Thymus (tissue), 11 donors: ENCODE results near the gene PRR15L. TPM values are rescaled to one million over a fixed set of nuclear protein-coding genes. Genes with fewer than 3 reads are reported as not detected.

Experiments used
- DNase-seq, 9 donors: peaks; one replicate each; pipeline ENCODE4 v3.0.0-alpha.2; 2013; ENCODE audit warnings: low spot score in 9 of 9, low read depth in 6 of 9, missing footprints in 1 of 9
- H3K27ac ChIP-seq, 2 donors: one replicate each; pipeline ENCODE4 v1.5.1; 2013; ENCODE audit warnings: control low read depth in 1 of 2, low read depth in 1 of 2, low read length in 1 of 2, mild to moderate bottlenecking in 1 of 2, moderate library complexity in 1 of 2
- H3K27me3 ChIP-seq, 2 donors: one replicate each; pipeline ENCODE4 v1.5.1; 2013; ENCODE audit warnings: low read length in 1 of 2; ENCODE audit not compliant: control insufficient read depth in 2 of 2, insufficient read depth in 1 of 2
- H3K36me3 ChIP-seq, 2 donors: one replicate each; pipeline ENCODE4 v1.5.1; 2013; ENCODE audit warnings: low read length in 1 of 2, mild to moderate bottlenecking in 1 of 2, moderate library complexity in 1 of 2; ENCODE audit not compliant: control insufficient read depth in 2 of 2, insufficient read depth in 2 of 2
- H3K4me1 ChIP-seq, 2 donors: one replicate each; pipeline ENCODE4 v1.5.1; 2013; ENCODE audit warnings: low read length in 2 of 2; ENCODE audit not compliant: control insufficient read depth in 2 of 2, insufficient read depth in 2 of 2
- H3K4me3 ChIP-seq, 2 donors: one replicate each; pipeline ENCODE4 v1.5.1; 2013; ENCODE audit warnings: low read length in 2 of 2, control low read depth in 1 of 2, mild to moderate bottlenecking in 1 of 2
- H3K9me3 ChIP-seq, 2 donors: one replicate each; pipeline ENCODE4 v1.5.1; 2013; ENCODE audit warnings: low read length in 1 of 2, mild to moderate bottlenecking in 1 of 2; ENCODE audit not compliant: control insufficient read depth in 2 of 2, insufficient read depth in 1 of 2
- WGBS: extraction: QIAGEN DNeasy Blood & Tissue Kit; methylation state at CpG from one replicate; pipeline ENCODE4 v1.1.7; 2013; 5-methylcytosine and 5-hydroxymethylcytosine counted together
- polyA plus RNA-seq: library from polyadenylated mRNA; stranded (reverse); fragments of 200-250 nt; gene quantifications from one replicate; pipeline ENCODE4 v1.2.3, GENCODE V29; 2013
- total RNA-seq: library from RNA; stranded (reverse); fragments of 120-200 nt; gene quantifications from one replicate; pipeline ENCODE4 v1.2.4, GENCODE V29; 2013
- donor health status: healthy.

PRR15L gene
- total and polyA plus RNA-seq, 2 donors, result 0.38 to 1.9 TPM

DNA sequence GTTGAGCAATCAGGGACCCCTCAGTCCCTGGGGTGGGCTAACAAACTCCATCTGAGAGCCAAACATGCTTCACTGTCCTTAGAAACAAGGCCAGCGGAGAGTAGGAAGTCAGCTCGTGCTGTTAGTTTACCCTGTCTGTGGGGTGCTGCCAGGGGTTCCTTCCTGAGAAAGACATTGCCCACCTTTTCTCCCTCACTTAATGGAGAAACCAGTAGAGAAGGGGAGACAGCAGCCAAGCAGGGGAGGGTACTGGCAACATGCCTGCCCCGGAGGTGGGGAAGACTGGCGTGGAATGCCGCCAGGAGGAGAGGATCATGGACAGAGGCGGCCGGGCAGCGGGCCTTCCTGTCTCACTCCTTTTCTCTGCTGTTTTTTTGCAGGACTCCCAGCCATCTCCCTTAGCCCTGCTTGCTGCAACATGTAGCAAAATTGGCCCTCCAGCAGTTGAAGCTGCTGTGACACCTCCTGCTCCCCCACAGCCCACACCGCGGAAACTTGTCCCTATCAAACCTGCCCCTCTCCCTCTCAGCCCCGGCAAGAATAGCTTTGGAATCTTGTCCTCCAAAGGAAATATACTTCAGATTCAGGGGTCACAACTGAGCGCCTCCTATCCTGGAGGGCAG lies 41.8 kb downstream of the PRR15L start:
- no peak overlapping the region for H3K27ac ChIP-seq
- no peak for DNase-seq
- no peaks in the 10 kb centered on the region for H3K9me3 ChIP-seq
- peaks cover 0 to 4% of the 10 kb centered on the region in 2 donors for H3K4me1 ChIP-seq
- no peak overlapping the region for H3K4me3 ChIP-seq
- no peaks in the 10 kb centered on the region for H3K27me3 ChIP-seq
- H3K36me3 ChIP-seq, result peaks cover 30 to 36% of the 10 kb centered on the region in 2 donors
- WGBS, result 97% methylated on average over 12 of the region's 12 CpGs

GRCh38 chr17:47914306-47914948 lies 43.3 kb downstream of the PRR15L start:
- H3K4me1 ChIP-seq, result peaks cover 0 to 4% of the 10 kb centered on the region in 2 donors
- H3K9me3 ChIP-seq, result no peaks in the 10 kb centered on the region
- 22% methylated on average over 4 of the region's 4 CpGs for WGBS
- DNase-seq, result no peak
- H3K36me3 ChIP-seq, result peaks cover 30 to 41% of the 10 kb centered on the region in 2 donors
- no peak overlapping the region for H3K4me3 ChIP-seq
- H3K27ac ChIP-seq, result peak overlapping the region in 1 of 2 donors; percentile 33
- H3K27me3 ChIP-seq, result no peaks in the 10 kb centered on the region

DNA sequence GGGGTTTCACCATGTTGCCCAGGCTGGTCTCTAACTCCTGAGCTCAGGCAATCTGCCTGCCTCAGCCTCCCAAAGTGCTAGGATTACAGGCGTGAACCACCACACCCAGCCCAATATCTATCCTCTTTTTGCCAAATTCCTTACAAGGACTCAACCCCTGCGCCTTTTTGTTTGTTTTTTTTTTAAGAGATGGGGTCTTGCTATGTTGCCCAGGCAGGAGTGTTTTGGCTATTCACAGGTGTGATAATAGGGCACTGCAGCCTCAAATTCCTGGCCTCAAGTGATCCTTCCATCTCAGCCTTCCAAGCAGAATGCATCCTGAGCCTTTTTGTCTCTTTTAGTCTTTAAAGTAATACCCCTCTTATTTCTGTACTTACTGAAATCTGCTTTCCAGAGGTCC lies 44.6 kb downstream of the PRR15L start:
- peaks cover 30 to 44% of the 10 kb centered on the region in 2 donors for H3K36me3 ChIP-seq

GRCh38 chr17:47907932-47908562 lies 49.6 kb downstream of the PRR15L start:
- H3K27me3 ChIP-seq, result no peaks in the 10 kb centered on the region
- H3K27ac ChIP-seq, result no peak overlapping the region
- no peaks in the 10 kb centered on the region for H3K9me3 ChIP-seq
- WGBS, result 50% methylated on average over 8 of the region's 8 CpGs
- H3K4me3 ChIP-seq, result no peak overlapping the region
- DNase-seq, result no peak
- peaks cover 0 to 6% of the 10 kb centered on the region in 2 donors for H3K4me1 ChIP-seq
- peaks cover 5 to 27% of the 10 kb centered on the region in 2 donors for H3K36me3 ChIP-seq

More for the DNA sequence above, 44.6 kb downstream of the PRR15L start:
- DNase-seq, result no peak
- Histone ChIP-seq H3K9me3 (no peaks in the 10 kb centered on the region), H3K27ac (no peak overlapping the region), H3K4me1 (peaks cover 0 to 6% of the 10 kb centered on the region in 2 donors), H3K4me3 (no peak overlapping the region), H3K27me3 (no peaks in the 10 kb centered on the region)
- whole genome bisulfite sequencing, result 93% methylated on average over 2 of the region's 2 CpGs

DNA sequence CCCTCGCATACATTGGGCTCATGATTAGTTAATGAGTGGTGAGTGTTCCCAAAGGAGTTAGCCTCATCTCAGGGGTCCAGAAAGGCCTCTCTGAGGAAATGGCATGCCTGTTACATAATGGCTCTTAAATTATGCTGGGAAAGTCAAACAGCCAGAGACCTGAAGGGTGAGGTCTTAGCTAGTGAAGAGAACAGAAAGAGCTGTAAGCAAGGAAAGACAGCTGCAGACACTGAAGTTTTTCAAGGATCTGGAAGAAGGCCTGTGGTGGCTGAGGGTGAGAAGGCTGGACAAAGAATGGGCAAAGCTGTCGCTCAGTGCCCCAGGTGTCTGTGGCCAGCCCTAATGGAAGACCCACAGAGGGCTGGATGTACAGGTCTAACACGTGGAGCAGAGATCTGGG lies 51.2 kb downstream of the PRR15L start:
- peaks cover 7 to 36% of the 10 kb centered on the region in 2 donors for H3K36me3 ChIP-seq
- no peaks in the 10 kb centered on the region for H3K9me3 ChIP-seq
- H3K27ac ChIP-seq, result no peak overlapping the region
- no peak overlapping the region for H3K4me3 ChIP-seq
- H3K4me1 ChIP-seq, result peaks cover 0 to 6% of the 10 kb centered on the region in 2 donors
- no peaks in the 10 kb centered on the region for H3K27me3 ChIP-seq
- DNase-seq, result no peak
- 100% methylated on average over 3 of the region's 3 CpGs for WGBS

DNA sequence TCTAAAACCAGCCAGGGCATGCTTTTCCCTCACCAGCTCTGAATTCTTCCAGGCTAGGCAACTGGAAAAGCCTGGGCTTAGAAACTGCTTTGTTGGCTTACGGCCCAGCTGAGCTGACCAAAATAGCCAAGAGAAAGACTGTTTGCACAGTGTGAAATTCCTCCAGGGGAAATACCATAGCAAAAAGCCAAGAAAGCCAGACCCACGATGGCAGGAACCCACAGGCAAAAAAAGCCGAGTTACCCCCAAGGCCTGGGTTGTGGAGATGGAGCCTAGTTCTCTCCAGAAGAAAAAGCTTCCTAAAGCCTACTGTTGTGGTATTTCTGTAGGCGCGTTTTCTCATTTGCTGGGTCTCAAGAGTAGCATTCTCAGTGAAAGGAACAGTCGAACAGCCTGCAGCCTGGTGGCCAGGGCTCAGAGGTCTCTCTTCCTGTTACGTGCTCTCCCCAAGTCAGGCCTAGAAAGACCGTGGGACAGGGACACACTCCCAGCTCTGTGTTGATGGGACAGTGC lies 52.4 kb downstream of the PRR15L start:
- H3K4me3 ChIP-seq, result no peak overlapping the region
- peaks cover 6 to 42% of the 10 kb centered on the region in 2 donors for H3K36me3 ChIP-seq
- H3K27me3 ChIP-seq, result no peaks in the 10 kb centered on the region
- no peaks in the 10 kb centered on the region for H3K9me3 ChIP-seq
- no peak for DNase-seq
- peaks cover 0 to 7% of the 10 kb centered on the region in 2 donors for H3K4me1 ChIP-seq
- H3K27ac ChIP-seq, result peak overlapping the region in 1 of 2 donors; percentile 43
- WGBS, result 94% methylated on average over 8 of the region's 8 CpGs

- Histone ChIP-seq H3K4me3 (no peak overlapping the region), H3K27ac (no peak overlapping the region), H3K36me3 (peaks cover 6 to 42% of the 10 kb centered on the region in 2 donors), H3K9me3 (no peaks in the 10 kb centered on the region), H3K27me3 (no peaks in the 10 kb centered on the region), H3K4me1 (peaks cover 15 to 23% of the 10 kb centered on the region in 2 donors)
- DNase-seq, result no peak
- over 99% methylated on average over 4 of the region's 4 CpGs for WGBS
Observed at GRCh38 chr17:47902039-47902744, 55.5 kb downstream of the PRR15L start.
